ENCODE measurements around the gene ITPA.

The ITPA gene

GRCh38 chr20:3192226-3193015 is 16.9 kb upstream of the ITPA start:
- no peaks in the 10 kb centered on the region for H3K9me2 ChIP-seq (replicated peaks; ENCODE audit: low read depth, low read length)

GRCh38 chr20:3193806-3194616 is 15.3 kb upstream of the ITPA start:
- Histone ChIP-seq H3K9me2 (replicated peaks; ENCODE audit: low read depth, low read length) (no peaks in the 10 kb centered on the region), H2AFZ (ENCODE audit: low read length) (no peak overlapping the region), H3K36me3 (ENCODE audit: insufficient read depth, low read length) (peaks cover 64% of the 10 kb centered on the region; the same call in 1 of the 2 replicates), H3K4me2 (ENCODE audit: low read depth, low read length, poor library complexity, severe bottlenecking) (no peak overlapping the region), H3K79me2 (ENCODE audit: insufficient read depth, low read length) (0 out of 2 replicates have a peak, but pooled peaks cover 3% of the 10 kb centered on the region), H3K9ac (ENCODE audit: low read depth, low read length, poor library complexity, severe bottlenecking) (no peak overlapping the region), H3F3A (ENCODE audit: low read depth) (no peaks in the 10 kb centered on the region), H3K4me3 (ENCODE audit: low read length, poor library complexity, severe bottlenecking) (no peak overlapping the region), H3K4me1 (ENCODE audit: insufficient read depth, low read length, poor library complexity, severe bottlenecking) (no peaks in the 10 kb centered on the region), H3K9me3 (ENCODE audit: insufficient read depth, low read depth, low read length) (no peaks in the 10 kb centered on the region), H4K20me1 (ENCODE audit: insufficient read depth, low read length, poor library complexity, severe bottlenecking) (no peaks in the 10 kb centered on the region), H3K27me3 (ENCODE audit: insufficient read depth, low read length, poor library complexity, severe bottlenecking) (no peaks in the 10 kb centered on the region)
- no peak for TF ChIP-seq EZH2phosphoT487 (IDR thresholded peaks at IDR 0.05; ENCODE audit: borderline replicate concordance)

More at GRCh38 chr20:3192226-3193015, 16.9 kb upstream of the ITPA start:
- no peaks in the 10 kb centered on the region for H3K27me3 ChIP-seq (ENCODE audit: insufficient read depth, low read length, poor library complexity, severe bottlenecking)
- H4K20me1 ChIP-seq (ENCODE audit: insufficient read depth, low read length, poor library complexity, severe bottlenecking): no peaks in the 10 kb centered on the region
- no peaks in the 10 kb centered on the region for H3K4me1 ChIP-seq (ENCODE audit: insufficient read depth, low read length, poor library complexity, severe bottlenecking)
- H3K4me2 ChIP-seq (ENCODE audit: low read depth, low read length, poor library complexity, severe bottlenecking): no peak overlapping the region
- 0 out of 2 replicates have a peak, but pooled peaks cover 3% of the 10 kb centered on the region for H3K79me2 ChIP-seq (ENCODE audit: insufficient read depth, low read length)
- H2AFZ ChIP-seq (ENCODE audit: low read length): no peak overlapping the region
- peaks cover 63% of the 10 kb centered on the region; the same call in 1 of the 2 replicates for H3K36me3 ChIP-seq (ENCODE audit: insufficient read depth, low read length)
- no peak overlapping the region for H3K9ac ChIP-seq (ENCODE audit: low read depth, low read length, poor library complexity, severe bottlenecking)
- TF ChIP-seq CTCF (conservative IDR thresholded peaks at IDR 0.05; ENCODE audit: low read length) (no peak), EZH2phosphoT487 (IDR thresholded peaks at IDR 0.05; ENCODE audit: borderline replicate concordance) (no peak)
- H3K9me3 ChIP-seq (ENCODE audit: insufficient read depth, low read depth, low read length): no peaks in the 10 kb centered on the region
- no peaks in the 10 kb centered on the region for H3F3A ChIP-seq (ENCODE audit: low read depth)
- no peak overlapping the region for H3K4me3 ChIP-seq (ENCODE audit: low read length, poor library complexity, severe bottlenecking)

- Histone ChIP-seq H2AFZ (ENCODE audit: low read length) (no peak overlapping the region), H3K79me2 (ENCODE audit: insufficient read depth, low read length) (0 out of 2 replicates have a peak, but pooled peaks cover 3% of the 10 kb centered on the region), H3K9ac (ENCODE audit: low read depth, low read length, poor library complexity, severe bottlenecking) (no peak overlapping the region), H3K9me2 (replicated peaks; ENCODE audit: low read depth, low read length) (no peaks in the 10 kb centered on the region), H3K9me3 (ENCODE audit: insufficient read depth, low read depth, low read length) (no peaks in the 10 kb centered on the region), H3K27me3 (ENCODE audit: insufficient read depth, low read length, poor library complexity, severe bottlenecking) (no peaks in the 10 kb centered on the region), H3K36me3 (ENCODE audit: insufficient read depth, low read length) (peaks cover 67% of the 10 kb centered on the region; the same call in 1 of the 2 replicates), H3K4me3 (ENCODE audit: low read length, poor library complexity, severe bottlenecking) (no peak overlapping the region), H3F3A (ENCODE audit: low read depth) (no peaks in the 10 kb centered on the region), H3K4me1 (ENCODE audit: insufficient read depth, low read length, poor library complexity, severe bottlenecking) (no peaks in the 10 kb centered on the region), H4K20me1 (ENCODE audit: insufficient read depth, low read length, poor library complexity, severe bottlenecking) (no peaks in the 10 kb centered on the region), H3K4me2 (ENCODE audit: low read depth, low read length, poor library complexity, severe bottlenecking) (no peak overlapping the region)
- no peak for TF ChIP-seq CTCF (conservative IDR thresholded peaks at IDR 0.05; ENCODE audit: low read length)
- TF ChIP-seq EZH2phosphoT487 (IDR thresholded peaks at IDR 0.05; ENCODE audit: borderline replicate concordance): no peak
Measured at GRCh38 chr20:3194617-3195280, 14.5 kb upstream of the ITPA start.

Data from Loucy (cell line).